HL-60 (cell line): ENCODE results near the gene SLC6A11.

ENCODE experiments used
- DNase-seq, 2 experiments: peaks; one replicate each; pipeline ENCODE4 v3.0.0-alpha.2; 2010 to 2020; ENCODE audit warnings: low read depth in 1 of 2, low spot score in 1 of 2
- H3K27ac ChIP-seq: fragments of 250-450 bp; sonication (Bioruptor Pico); replicated peaks from 2 replicates; pipeline ENCODE4 v1.5.1; 2020; ENCODE audit warnings: mild to moderate bottlenecking, moderate library complexity
- H3K27me3 ChIP-seq: fragments of 250-450 bp; sonication (Bioruptor Pico); 2 replicates; pipeline ENCODE4 v1.5.1; 2021; ENCODE audit warnings: mild to moderate bottlenecking, moderate library complexity; ENCODE audit not compliant: insufficient read depth, poor library complexity, severe bottlenecking
- H3K4me3 ChIP-seq: replicated peaks from 2 replicates; pipeline ENCODE4 v1.5.1; 2011; ENCODE audit warnings: mild to moderate bottlenecking, control low read depth, low read length; ENCODE audit not compliant: insufficient read depth
- GABPA ChIP-seq: IDR thresholded peaks from 2 replicates; pipeline ENCODE4 v1.6.1; 2012; ENCODE audit warnings: low read depth
- POLR2AphosphoS5 ChIP-seq: IDR thresholded peaks from 2 replicates; pipeline ENCODE4 v1.6.1; 2012; ENCODE audit warnings: low read depth
- SPI1 ChIP-seq: IDR thresholded peaks from 2 replicates; pipeline ENCODE4 v1.6.1; 2012; ENCODE audit warnings: low read depth, mild to moderate bottlenecking, borderline replicate concordance
- TF ChIP-seq, protein P1 (sequence below): IDR thresholded peaks from one replicate; pipeline ENCODE4 v1.5.1; 2011; ENCODE audit warnings: low read length, control low read depth, inconsistent platforms; ENCODE audit not compliant: insufficient read depth
- TF ChIP-seq, protein P2 (sequence below): IDR thresholded peaks from 2 replicates; pipeline ENCODE4 v1.6.1; 2012; ENCODE audit warnings: low read depth; ENCODE audit not compliant: insufficient replicate concordance

The SLC6A11 gene

DNA sequence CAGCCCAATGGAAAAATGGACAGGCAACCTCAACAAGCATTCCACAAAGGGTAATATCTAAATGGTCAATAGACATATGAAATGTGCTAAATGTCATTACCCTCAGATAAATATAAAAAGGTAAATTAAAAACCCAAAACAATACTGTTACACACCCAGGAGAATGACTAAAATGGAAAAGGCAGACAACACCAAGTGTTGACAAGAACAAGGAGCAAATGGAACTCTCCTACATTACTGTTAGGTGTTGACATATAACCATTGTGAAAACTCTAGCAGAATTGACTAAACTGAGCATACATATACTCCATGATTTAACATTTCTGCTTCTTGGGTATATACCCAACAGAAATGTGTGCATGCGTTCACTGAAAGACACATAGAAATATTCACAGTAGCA lies 25.3 kb upstream of the SLC6A11 start:
- no peak overlapping the region for H3K4me3 ChIP-seq
- H3K27ac ChIP-seq, result no peak overlapping the region
- TF ChIP-seq POLR2AphosphoS5, result no peak
- no peak for TF ChIP-seq GABPA
- peaks cover 2% of the 10 kb centered on the region for H3K27me3 ChIP-seq
- no peak for DNase-seq

DNA sequence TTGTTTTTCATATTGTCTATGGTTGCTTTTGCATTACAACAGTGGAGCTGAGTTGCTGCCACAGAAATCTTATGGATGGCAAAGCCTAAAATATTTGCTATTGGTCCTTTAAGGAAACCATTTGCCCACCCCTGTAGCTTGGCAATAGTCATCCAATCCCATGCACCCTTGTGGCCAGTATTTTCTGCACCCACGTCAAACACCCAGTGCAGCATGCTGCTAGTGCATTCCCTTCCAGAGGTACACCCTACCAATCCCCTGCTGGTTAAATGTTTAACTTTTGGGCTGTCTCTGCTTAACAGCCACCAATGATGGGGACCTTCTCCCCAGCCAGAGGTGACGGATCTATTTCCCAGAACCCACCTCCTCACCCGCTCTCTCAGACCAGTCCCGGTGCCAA lies 23.8 kb upstream of the SLC6A11 start:
- H3K27me3 ChIP-seq, result peaks cover 2% of the 10 kb centered on the region
- no peak overlapping the region for H3K4me3 ChIP-seq
- TF ChIP-seq POLR2AphosphoS5, result no peak
- no peak for TF ChIP-seq GABPA
- no peak for TF ChIP-seq SPI1
- TF ChIP-seq, protein P1, sequence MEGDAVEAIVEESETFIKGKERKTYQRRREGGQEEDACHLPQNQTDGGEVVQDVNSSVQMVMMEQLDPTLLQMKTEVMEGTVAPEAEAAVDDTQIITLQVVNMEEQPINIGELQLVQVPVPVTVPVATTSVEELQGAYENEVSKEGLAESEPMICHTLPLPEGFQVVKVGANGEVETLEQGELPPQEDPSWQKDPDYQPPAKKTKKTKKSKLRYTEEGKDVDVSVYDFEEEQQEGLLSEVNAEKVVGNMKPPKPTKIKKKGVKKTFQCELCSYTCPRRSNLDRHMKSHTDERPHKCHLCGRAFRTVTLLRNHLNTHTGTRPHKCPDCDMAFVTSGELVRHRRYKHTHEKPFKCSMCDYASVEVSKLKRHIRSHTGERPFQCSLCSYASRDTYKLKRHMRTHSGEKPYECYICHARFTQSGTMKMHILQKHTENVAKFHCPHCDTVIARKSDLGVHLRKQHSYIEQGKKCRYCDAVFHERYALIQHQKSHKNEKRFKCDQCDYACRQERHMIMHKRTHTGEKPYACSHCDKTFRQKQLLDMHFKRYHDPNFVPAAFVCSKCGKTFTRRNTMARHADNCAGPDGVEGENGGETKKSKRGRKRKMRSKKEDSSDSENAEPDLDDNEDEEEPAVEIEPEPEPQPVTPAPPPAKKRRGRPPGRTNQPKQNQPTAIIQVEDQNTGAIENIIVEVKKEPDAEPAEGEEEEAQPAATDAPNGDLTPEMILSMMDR, result no peak
- TF ChIP-seq, protein P2, sequence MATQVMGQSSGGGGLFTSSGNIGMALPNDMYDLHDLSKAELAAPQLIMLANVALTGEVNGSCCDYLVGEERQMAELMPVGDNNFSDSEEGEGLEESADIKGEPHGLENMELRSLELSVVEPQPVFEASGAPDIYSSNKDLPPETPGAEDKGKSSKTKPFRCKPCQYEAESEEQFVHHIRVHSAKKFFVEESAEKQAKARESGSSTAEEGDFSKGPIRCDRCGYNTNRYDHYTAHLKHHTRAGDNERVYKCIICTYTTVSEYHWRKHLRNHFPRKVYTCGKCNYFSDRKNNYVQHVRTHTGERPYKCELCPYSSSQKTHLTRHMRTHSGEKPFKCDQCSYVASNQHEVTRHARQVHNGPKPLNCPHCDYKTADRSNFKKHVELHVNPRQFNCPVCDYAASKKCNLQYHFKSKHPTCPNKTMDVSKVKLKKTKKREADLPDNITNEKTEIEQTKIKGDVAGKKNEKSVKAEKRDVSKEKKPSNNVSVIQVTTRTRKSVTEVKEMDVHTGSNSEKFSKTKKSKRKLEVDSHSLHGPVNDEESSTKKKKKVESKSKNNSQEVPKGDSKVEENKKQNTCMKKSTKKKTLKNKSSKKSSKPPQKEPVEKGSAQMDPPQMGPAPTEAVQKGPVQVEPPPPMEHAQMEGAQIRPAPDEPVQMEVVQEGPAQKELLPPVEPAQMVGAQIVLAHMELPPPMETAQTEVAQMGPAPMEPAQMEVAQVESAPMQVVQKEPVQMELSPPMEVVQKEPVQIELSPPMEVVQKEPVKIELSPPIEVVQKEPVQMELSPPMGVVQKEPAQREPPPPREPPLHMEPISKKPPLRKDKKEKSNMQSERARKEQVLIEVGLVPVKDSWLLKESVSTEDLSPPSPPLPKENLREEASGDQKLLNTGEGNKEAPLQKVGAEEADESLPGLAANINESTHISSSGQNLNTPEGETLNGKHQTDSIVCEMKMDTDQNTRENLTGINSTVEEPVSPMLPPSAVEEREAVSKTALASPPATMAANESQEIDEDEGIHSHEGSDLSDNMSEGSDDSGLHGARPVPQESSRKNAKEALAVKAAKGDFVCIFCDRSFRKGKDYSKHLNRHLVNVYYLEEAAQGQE, result no peak
- no peak for DNase-seq
- no peak overlapping the region for H3K27ac ChIP-seq

DNA sequence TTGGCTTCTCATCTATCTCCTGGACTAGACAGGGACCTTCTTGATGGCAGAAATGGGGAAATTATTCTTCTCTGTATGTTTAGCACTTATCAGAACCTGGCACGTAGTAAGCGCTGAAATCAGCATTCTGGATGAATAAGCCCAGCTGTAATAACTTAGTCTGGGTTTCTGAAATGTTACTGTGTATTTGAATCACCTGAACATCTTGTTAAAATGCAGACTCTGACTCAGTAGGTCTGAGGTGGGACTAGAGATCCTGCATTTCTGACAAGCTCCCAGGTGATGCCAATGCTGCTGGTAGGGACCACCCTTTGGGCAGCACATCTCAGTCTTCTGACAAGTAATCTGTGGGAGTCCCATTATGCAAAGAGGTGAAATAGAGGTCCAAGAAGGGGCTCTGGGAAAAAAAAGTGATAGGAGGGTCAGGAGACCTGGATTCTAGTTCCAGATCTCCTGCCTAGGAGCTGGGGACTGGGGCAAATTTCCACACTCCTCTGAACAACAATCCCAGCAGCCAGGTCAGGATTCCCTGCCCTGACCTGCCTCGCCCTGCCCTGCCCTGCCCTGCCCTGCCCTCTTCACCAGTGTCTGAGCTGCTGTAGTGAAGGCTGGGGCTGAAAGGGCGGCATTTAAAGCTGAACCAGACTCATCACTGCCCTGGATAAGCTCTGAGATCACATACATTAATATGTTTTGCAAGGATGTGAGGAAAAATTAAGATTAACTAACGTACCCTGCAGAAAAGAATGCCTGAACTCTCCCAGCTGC lies 17.2 kb upstream of the SLC6A11 start:
- no peaks in the 10 kb centered on the region for H3K27me3 ChIP-seq

More for the DNA sequence above, 17.2 kb upstream of the SLC6A11 start:
- Histone ChIP-seq H3K27ac (no peak overlapping the region), H3K4me3 (no peak overlapping the region)
- DNase-seq, result no peak
- TF ChIP-seq, protein P2, result no peak
- no peak for TF ChIP-seq GABPA
- no peak for TF ChIP-seq SPI1
- TF ChIP-seq, protein P1, result no peak
- TF ChIP-seq POLR2AphosphoS5, result no peak
